OCI-LY1 (cell line): ENCODE results near the gene HS3ST1.

Source experiments
- H2AFZ ChIP-seq: fragments of 200-600 bp; sonication (generic), shearing (Covaris generic); 2 replicates; pipeline ENCODE4 v1.6.0; 2014; ENCODE audit warnings: antibody characterized with exemption, mild to moderate bottlenecking, low read length
- H3F3A ChIP-seq: fragments of 200-600 bp; sonication (generic), shearing (Covaris generic); 2 replicates; pipeline ENCODE4 v1.6.0; 2014; ENCODE audit warnings: mild to moderate bottlenecking, antibody characterized with exemption, low read length, moderate library complexity; ENCODE audit not compliant: insufficient read depth
- H3K27ac ChIP-seq: fragments of 200-600 bp; sonication (generic); 2 replicates; pipeline ENCODE4 v1.5.1; 2014; ENCODE audit warnings: low read length, mixed run types, mild to moderate bottlenecking, low read depth; ENCODE audit not compliant: poor library complexity, severe bottlenecking
- H3K27me3 ChIP-seq: fragments of 200-600 bp; sonication (generic); 2 replicates; pipeline ENCODE4 v1.6.0; 2014; ENCODE audit warnings: antibody characterized with exemption, mild to moderate bottlenecking, low read length, moderate library complexity; ENCODE audit not compliant: insufficient read depth
- H3K36me3 ChIP-seq: fragments of 200-600 bp; sonication (generic); 2 replicates; pipeline ENCODE4 v1.6.1; 2014; ENCODE audit warnings: mild to moderate bottlenecking, antibody characterized with exemption, low read length, moderate library complexity, mixed read lengths; ENCODE audit not compliant: insufficient read depth
- H3K4me1 ChIP-seq: fragments of 200-600 bp; sonication (generic); 2 replicates; pipeline ENCODE4 v1.5.1; 2014; ENCODE audit warnings: mild to moderate bottlenecking, low read length, moderate library complexity; ENCODE audit not compliant: insufficient read depth, severe bottlenecking
- H3K4me2 ChIP-seq: fragments of 200-600 bp; sonication (generic), shearing (Covaris generic); 2 replicates; pipeline ENCODE4 v1.6.1; 2014; ENCODE audit warnings: low read length
- H3K4me3 ChIP-seq: fragments of 200-600 bp; sonication (generic); 2 replicates; pipeline ENCODE4 v1.5.1; 2014; ENCODE audit warnings: low read length, low read depth, mild to moderate bottlenecking, mixed read lengths; ENCODE audit not compliant: poor library complexity, severe bottlenecking
- H3K79me2 ChIP-seq: fragments of 200-600 bp; shearing (Covaris generic); 2 replicates; pipeline ENCODE4 v1.6.1; 2016; ENCODE audit warnings: mixed run types, low read length, mixed read lengths; ENCODE audit not compliant: insufficient read depth
- H3K9ac ChIP-seq: fragments of 200-600 bp; sonication (generic), shearing (Covaris generic); 2 replicates; pipeline ENCODE4 v1.6.1; 2014; ENCODE audit warnings: mild to moderate bottlenecking, low read length, mixed read lengths
- H3K9me2 ChIP-seq: fragments of 200-600 bp; sonication (generic), shearing (Covaris generic); 2 replicates; pipeline ENCODE4 v1.6.1; 2014; ENCODE audit warnings: low read depth, mild to moderate bottlenecking, low read length, mixed read lengths
- H3K9me3 ChIP-seq: fragments of 200-600 bp; shearing (Covaris generic); 2 replicates; pipeline ENCODE4 v1.6.1; 2014; ENCODE audit warnings: low read length, mixed read lengths
- H4K20me1 ChIP-seq: fragments of 200-600 bp; sonication (generic), shearing (Covaris generic); 2 replicates; pipeline ENCODE4 v1.6.0; 2016; ENCODE audit warnings: mild to moderate bottlenecking, low read length; ENCODE audit not compliant: insufficient read depth
- EZH2 ChIP-seq: fragments of 200-600 bp; sonication (generic), shearing (Covaris generic); IDR thresholded peaks from 2 replicates; pipeline ENCODE4 v1.8.0; 2017; ENCODE audit warnings: borderline replicate concordance, mixed run types, mild to moderate bottlenecking, antibody characterized with exemption, low read length, moderate library complexity, mixed read lengths
- TF ChIP-seq, protein P1 (sequence below): fragments of 200-600 bp; sonication (generic), shearing (Covaris generic); IDR thresholded peaks from 2 replicates; pipeline ENCODE4 v1.5.1; 2017; ENCODE audit warnings: mild to moderate bottlenecking, antibody characterized with exemption, low read length, moderate library complexity, mixed read lengths

Gene HS3ST1

DNA sequence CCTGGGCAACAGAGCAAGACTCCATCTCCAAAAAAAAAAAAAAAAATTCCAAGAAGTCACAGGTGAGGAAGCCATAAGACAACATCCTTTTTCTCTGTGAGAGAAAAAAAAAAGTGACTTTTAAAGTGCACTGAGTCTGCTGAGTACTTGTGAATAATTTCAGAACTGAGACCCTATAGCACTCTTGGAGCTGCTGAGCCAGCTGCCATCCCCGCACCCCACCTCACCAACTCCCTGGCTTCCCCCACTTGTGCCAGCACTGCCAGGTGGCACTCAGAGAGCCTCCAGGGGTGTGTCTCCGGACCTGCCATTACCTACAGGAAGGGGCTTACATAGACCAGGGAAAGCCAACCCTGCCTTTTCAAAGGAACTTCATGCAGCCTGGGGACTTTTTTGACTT, 39.2 kb upstream of the HS3ST1 start:
- H3K9me2 ChIP-seq: no peaks in the 10 kb centered on the region
- no peaks in the 10 kb centered on the region for H3K4me1 ChIP-seq
- no peak overlapping the region for H3K27ac ChIP-seq
- H3F3A ChIP-seq: no peaks in the 10 kb centered on the region
- no peak overlapping the region for H3K9ac ChIP-seq
- no peaks in the 10 kb centered on the region for H3K27me3 ChIP-seq
- no peaks in the 10 kb centered on the region for H4K20me1 ChIP-seq
- H3K36me3 ChIP-seq: no peaks in the 10 kb centered on the region
- H3K79me2 ChIP-seq: no peaks in the 10 kb centered on the region
- no peak overlapping the region for H3K4me2 ChIP-seq
- H3K4me3 ChIP-seq: no peak overlapping the region
- no peaks in the 10 kb centered on the region for H3K9me3 ChIP-seq
- TF ChIP-seq, protein P1, sequence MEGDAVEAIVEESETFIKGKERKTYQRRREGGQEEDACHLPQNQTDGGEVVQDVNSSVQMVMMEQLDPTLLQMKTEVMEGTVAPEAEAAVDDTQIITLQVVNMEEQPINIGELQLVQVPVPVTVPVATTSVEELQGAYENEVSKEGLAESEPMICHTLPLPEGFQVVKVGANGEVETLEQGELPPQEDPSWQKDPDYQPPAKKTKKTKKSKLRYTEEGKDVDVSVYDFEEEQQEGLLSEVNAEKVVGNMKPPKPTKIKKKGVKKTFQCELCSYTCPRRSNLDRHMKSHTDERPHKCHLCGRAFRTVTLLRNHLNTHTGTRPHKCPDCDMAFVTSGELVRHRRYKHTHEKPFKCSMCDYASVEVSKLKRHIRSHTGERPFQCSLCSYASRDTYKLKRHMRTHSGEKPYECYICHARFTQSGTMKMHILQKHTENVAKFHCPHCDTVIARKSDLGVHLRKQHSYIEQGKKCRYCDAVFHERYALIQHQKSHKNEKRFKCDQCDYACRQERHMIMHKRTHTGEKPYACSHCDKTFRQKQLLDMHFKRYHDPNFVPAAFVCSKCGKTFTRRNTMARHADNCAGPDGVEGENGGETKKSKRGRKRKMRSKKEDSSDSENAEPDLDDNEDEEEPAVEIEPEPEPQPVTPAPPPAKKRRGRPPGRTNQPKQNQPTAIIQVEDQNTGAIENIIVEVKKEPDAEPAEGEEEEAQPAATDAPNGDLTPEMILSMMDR: no peak
- no peak for TF ChIP-seq EZH2
- no peak overlapping the region for H2AFZ ChIP-seq

DNA sequence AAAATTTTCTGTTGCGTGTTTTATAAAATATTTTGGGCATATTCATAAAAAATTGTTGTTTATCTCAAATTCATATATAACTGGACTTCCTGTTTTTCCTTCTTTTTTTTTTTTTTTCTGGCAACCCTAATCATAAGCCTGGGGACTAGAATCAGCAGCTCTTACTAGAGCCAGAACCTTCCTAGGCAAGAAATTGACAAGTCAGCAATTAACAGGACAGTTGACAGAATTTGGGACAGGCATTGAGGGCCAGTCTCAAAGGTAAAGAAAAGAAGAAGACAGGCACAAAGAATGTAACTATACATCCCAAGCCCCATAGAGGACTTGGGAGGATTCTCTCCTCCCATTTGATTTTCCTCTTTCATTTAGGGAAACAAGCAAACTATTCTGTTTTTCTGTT, 35.0 kb upstream of the HS3ST1 start:
- no peaks in the 10 kb centered on the region for H3K79me2 ChIP-seq
- TF ChIP-seq, protein P1: no peak
- TF ChIP-seq EZH2: no peak
- H3K9ac ChIP-seq: no peak overlapping the region
- no peak overlapping the region for H2AFZ ChIP-seq
- H3K4me2 ChIP-seq: no peak overlapping the region
- no peak overlapping the region for H3K4me3 ChIP-seq
- no peak overlapping the region for H3K27ac ChIP-seq
- no peaks in the 10 kb centered on the region for H3K36me3 ChIP-seq
- H3K9me2 ChIP-seq: no peaks in the 10 kb centered on the region
- no peaks in the 10 kb centered on the region for H4K20me1 ChIP-seq
- no peaks in the 10 kb centered on the region for H3K27me3 ChIP-seq
- H3K4me1 ChIP-seq: no peaks in the 10 kb centered on the region
- no peaks in the 10 kb centered on the region for H3K9me3 ChIP-seq
- no peaks in the 10 kb centered on the region for H3F3A ChIP-seq

DNA sequence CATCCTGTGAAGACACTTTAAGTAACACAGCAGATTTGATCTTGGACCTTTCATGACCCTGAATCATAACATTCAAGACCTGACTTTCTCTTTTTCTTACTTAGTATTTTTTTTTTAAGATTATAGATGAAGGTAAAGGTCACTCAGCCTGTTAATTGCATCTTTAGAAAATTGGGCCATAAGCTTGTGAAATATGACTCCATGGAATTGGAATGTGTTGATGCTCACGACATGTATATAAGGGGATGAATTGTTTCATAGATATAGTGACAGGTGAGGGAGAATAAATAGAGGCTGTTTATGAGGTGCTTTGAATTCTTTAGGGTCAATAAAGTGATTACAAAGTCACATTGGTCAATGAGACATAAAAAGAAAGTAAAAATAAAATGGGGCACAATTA, 27.7 kb upstream of the HS3ST1 start:
- Histone ChIP-seq H4K20me1 (no peaks in the 10 kb centered on the region), H3K27me3 (no peaks in the 10 kb centered on the region), H3K79me2 (no peaks in the 10 kb centered on the region), H3K36me3 (no peaks in the 10 kb centered on the region), H2AFZ (no peak overlapping the region), H3K9me3 (no peaks in the 10 kb centered on the region), H3K27ac (no peak overlapping the region), H3K4me2 (no peak overlapping the region), H3F3A (no peaks in the 10 kb centered on the region), H3K4me3 (no peak overlapping the region), H3K9me2 (no peaks in the 10 kb centered on the region), H3K9ac (no peak overlapping the region), H3K4me1 (no peaks in the 10 kb centered on the region)
- TF ChIP-seq, protein P1: no peak
- TF ChIP-seq EZH2: no peak
